WI38 (cell line): Measurements from ENCODE around the gene NIFK.

Experiments used
- H3K4me3 ChIP-seq: 2 replicates; pipeline ENCODE4 v1.5.1; 2011; ENCODE audit warnings: low read depth, mild to moderate bottlenecking, control low read depth, low read length
- TF ChIP-seq, protein P1 (sequence below): IDR thresholded peaks from 2 replicates; pipeline ENCODE4 v1.5.1; 2012; ENCODE audit warnings: low read depth, mild to moderate bottlenecking, control low read depth, low read length

NIFK gene

DNA sequence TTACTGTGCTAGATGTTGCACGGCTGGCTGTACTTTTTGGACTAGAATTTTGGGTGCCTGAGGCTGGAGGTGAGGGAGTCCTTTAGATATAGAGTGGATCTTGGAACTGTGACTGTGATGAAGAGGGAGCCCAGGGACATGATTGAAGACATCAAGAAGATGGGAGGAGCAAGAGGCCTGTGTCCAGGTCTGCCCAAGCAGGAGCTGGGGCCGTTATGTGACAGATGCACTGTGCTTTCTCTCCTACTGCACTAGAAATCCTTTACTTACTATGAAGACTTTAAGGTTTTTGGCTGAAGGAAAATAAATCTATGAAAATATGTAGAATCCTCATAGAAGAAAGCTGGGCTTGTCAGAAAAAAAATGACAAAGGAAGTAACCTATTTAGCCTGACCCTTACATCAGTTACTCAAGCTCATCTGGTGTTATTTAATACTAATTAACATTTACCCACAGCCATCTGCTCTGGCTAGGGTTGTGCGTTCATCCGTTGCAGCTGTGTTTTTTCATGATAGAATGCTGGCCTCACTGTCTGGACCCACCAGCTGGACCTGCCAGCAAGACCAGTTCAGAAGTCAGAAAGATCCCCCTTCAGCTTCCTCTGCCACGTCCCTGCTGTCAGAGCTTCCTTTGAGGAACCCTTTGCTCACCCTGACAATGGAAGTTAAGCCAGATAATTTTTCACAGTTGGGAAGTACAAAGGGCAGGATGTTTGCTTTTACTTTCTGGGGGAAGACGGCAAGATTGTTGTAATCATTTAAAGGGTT lies 35.5 kb upstream of the NIFK start:
- TF ChIP-seq, protein P1, sequence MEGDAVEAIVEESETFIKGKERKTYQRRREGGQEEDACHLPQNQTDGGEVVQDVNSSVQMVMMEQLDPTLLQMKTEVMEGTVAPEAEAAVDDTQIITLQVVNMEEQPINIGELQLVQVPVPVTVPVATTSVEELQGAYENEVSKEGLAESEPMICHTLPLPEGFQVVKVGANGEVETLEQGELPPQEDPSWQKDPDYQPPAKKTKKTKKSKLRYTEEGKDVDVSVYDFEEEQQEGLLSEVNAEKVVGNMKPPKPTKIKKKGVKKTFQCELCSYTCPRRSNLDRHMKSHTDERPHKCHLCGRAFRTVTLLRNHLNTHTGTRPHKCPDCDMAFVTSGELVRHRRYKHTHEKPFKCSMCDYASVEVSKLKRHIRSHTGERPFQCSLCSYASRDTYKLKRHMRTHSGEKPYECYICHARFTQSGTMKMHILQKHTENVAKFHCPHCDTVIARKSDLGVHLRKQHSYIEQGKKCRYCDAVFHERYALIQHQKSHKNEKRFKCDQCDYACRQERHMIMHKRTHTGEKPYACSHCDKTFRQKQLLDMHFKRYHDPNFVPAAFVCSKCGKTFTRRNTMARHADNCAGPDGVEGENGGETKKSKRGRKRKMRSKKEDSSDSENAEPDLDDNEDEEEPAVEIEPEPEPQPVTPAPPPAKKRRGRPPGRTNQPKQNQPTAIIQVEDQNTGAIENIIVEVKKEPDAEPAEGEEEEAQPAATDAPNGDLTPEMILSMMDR = no peak
- H3K4me3 ChIP-seq = no peak overlapping the region

DNA sequence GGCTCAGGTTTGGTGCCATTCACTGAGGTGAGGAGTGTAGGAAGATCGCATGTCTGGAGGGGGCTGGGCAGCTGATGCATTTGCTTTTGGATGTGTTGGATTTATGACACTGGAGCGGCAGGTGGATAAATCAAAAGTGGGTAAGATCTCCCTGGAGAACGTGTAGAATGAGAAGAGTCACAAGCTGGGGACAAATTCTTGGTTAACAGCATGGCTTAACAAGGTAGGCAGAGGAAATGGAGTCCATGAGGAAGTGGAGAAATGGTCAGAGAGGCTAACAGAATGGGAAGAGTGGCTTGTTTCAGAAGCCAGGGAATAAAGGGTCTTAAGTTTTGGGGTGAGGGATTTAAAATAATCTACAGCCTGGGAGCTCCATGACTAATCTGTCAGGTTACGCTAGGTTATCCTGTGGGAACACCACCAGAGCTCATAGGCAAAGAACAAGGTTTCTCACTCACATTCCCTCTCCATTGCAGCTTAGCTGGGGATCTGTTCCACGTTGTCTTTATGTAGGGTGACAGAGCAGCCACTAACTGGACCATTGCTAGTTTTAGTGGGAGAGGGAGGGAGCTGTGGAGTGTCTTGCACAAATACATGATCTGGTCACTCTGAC lies 31.6 kb upstream of the NIFK start:
- H3K4me3 ChIP-seq = no peak overlapping the region
- TF ChIP-seq, protein P1 = no peak

DNA sequence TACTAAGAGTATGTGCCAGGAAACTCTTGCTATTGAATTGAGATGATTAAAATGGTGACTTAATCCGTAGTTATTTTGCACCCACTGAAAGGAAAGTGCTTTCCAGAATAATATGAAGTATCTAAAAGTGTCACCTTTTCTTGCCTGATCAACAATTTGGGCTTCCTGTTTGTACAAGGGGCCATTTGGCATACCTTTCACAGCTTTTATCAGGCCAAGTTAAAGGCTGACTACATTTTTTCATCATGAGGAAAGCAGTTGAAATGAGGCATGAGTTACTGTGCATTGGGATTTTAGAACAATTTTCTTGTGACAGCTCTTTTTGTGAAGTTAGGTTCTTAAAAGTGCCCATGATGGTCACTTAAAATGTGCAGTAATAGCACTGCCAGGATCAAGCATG lies 29.9 kb upstream of the NIFK start:
- no peak overlapping the region for H3K4me3 ChIP-seq

DNA sequence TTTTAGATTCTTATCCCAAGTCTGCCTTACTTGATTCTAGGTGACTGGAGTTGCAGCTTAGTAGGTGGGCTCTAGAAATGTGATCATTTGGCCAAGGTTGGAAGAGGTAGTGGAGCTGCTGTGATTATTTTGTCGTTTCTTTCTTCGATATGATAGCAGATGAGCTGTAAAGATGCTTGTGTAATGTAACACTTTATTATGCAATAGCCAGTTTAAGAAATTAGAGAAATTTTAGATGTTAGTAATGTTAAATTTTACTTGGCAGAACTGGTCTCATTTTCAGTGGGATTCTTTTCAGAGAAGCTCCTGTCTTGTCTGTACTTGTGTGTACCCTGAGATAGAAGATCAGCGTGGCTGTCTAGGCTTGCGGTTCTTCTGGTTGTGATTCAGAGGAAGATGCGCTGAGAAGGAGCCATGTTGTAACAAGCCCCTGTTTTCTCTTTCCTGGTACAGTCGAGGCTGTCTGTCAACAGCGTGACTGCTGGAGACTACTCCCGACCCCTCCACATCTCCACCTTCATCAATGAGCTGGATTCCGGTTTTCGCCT lies 28.1 kb upstream of the NIFK start:
- TF ChIP-seq, protein P1 = no peak
- H3K4me3 ChIP-seq = no peak overlapping the region

More for the DNA sequence above, 29.9 kb upstream of the NIFK start:
- TF ChIP-seq, protein P1 = no peak

GRCh38 chr2:121755237-121756111 lies 18.8 kb upstream of the NIFK start, which contains the start of gene TSN:
TSS of gene TSN (plus strand) at chr2:121755651. CDS start at chr2:121755780, 129 bp downstream.
- peak within 1 kb of the TSS; percentile 100 for H3K4me3 ChIP-seq
- TF ChIP-seq, protein P1 = no peak

- peak overlapping the region; percentile 100 for H3K4me3 ChIP-seq
Observed at GRCh38 chr2:121754851-121755236, 18.2 kb upstream of the NIFK start.

More at GRCh38 chr2:121754851-121755236, 18.2 kb upstream of the NIFK start:
- TF ChIP-seq, protein P1 = no peak
